ENCODE results near the gene SIGLEC1. TPM values are rescaled to one million over a fixed set of nuclear protein-coding genes. Genes with fewer than 3 reads are reported as not detected.

Gene SIGLEC1
- total and polyA plus RNA-seq, 2 of the 4 experiments (the other 2 are of a cell fraction), result not detected

DNA sequence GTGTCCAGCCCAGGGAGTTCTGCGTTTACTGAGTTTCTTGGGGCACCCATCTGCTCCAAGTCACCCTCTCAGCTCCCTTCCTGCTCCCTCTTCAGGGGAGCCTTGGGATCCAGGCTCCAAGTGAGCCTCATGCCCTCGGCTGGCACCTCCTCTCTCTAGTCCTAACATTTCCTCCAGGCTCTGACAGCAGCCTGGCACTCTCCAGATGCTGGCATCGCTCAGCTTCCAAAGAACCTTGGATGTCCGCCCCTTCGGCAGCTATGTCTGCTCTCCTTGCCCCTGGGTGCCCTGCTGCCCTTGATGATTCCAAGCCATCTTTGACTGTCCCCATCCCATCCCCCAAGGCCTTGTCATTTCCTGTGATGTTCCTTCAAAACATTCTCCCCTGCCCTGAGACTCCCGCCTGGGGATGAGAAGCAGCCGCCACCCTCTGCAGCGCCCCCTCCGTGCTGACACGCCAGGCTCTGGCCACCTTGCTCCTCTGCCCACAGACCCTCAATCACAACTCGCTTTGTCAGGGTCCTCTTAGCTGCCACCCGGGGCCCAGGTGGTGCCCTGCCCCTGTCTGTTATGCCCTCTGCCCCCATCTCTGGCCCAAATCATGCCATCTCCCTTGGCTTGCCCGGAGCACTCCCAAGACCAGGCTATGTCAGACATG lies 42.6 kb downstream of the SIGLEC1 start:
- Histone ChIP-seq H3K27ac (ENCODE audit: insufficient read depth, low read length) (no peak overlapping the region), H2BK15ac (ENCODE audit: low read depth, low read length) (no peak overlapping the region), H3K4me3 (ENCODE audit: insufficient read depth, low read depth, low read length) (no peak overlapping the region), H4K91ac (ENCODE audit: insufficient read depth, low read depth, low read length) (no peak overlapping the region), H2AK5ac (ENCODE audit: low read depth, low read length) (no peak overlapping the region), H3K9ac (ENCODE audit: low read depth, low read length) (no peak overlapping the region), H2BK20ac (ENCODE audit: low read depth, low read length) (no peak overlapping the region), H2AK9ac (replicated peaks; ENCODE audit: low read depth, low read length, poor library complexity) (no peak overlapping the region), H4K5ac (ENCODE audit: low read depth, low read length) (no peak overlapping the region), H3K4me1 (ENCODE audit: control insufficient read depth, insufficient read depth, low read length) (0 out of 2 replicates have a peak, but pooled peaks cover 3% of the 10 kb centered on the region), H3K9me3 (ENCODE audit: control insufficient read depth, insufficient read depth, low read length) (no peaks in the 10 kb centered on the region), H3K36me3 (ENCODE audit: control insufficient read depth, insufficient read depth, low read length) (no peaks in the 10 kb centered on the region), H3K14ac (replicated peaks; ENCODE audit: low read depth, low read length) (no peak overlapping the region), H4K8ac (ENCODE audit: low read depth in 2 of 2, low read length in 2 of 2) (no peak overlapping the region), H2BK5ac (ENCODE audit: low read depth, low read length, poor library complexity, severe bottlenecking) (no peak overlapping the region), H3K4me2 (ENCODE audit: low read depth, low read length) (no peak overlapping the region), H2BK120ac (ENCODE audit: low read depth, low read length) (no peak overlapping the region), H2AFZ (replicated peaks; ENCODE audit: low read length, poor library complexity) (no peak overlapping the region), H3K23ac (ENCODE audit: low read depth, low read length) (no peak overlapping the region), H3K27me3 (ENCODE audit: control insufficient read depth, insufficient read depth, low read length) (peaks cover 43% of the 10 kb centered on the region), H3K9me1 (ENCODE audit: insufficient read depth, low read length) (no peaks in the 10 kb centered on the region), H3K56ac (ENCODE audit: extremely low read depth, insufficient read depth, low read length) (no peak overlapping the region), H3K4ac (ENCODE audit: low read depth, low read length) (no peak overlapping the region), H4K20me1 (ENCODE audit: insufficient read depth, low read length) (no peaks in the 10 kb centered on the region), H3K18ac (ENCODE audit: low read depth, low read length) (no peak overlapping the region), H3K79me1 (ENCODE audit: low read depth in 1 of 2, low read length in 2 of 2) (no peaks in the 10 kb centered on the region)
- DNase-seq (no peak), ATAC-seq (ENCODE audit: low read depth) (no peak)
- intact Hi-C loops (cut with micrococcal nuclease) (loop anchor here (10.0 kb wide), 1 partner anchor 415 kb away; no protein-coding TSS in a partner anchor), in situ Hi-C loops (cut with MboI; ENCODE audit: low sequenced_read_pairs) (no loop called here), dilution Hi-C loops (cut with HindIII; ENCODE audit: low sequenced_read_pairs, unreplicated experiment) (no loop called here)
- 72% methylated on average over 6 of the region's 13 CpGs; no CpG with 5 or more reads in 1 of the 2 experiments for WGBS, 2 experiments (ENCODE audit: extremely low coverage in 2 of 2, insufficient read length in 1 of 2)
- no peak for TF ChIP-seq ELK1 (IDR thresholded peaks at IDR 0.05; ENCODE audit: borderline replicate concordance, low read depth, low read length)
- TF ChIP-seq SMC3 (IDR thresholded peaks at IDR 0.05; ENCODE audit: low read depth, low read length), result no peak
- TF ChIP-seq BHLHE40 (IDR thresholded peaks at IDR 0.05; ENCODE audit: low read depth, low read length), result no peak
- no peak for TF ChIP-seq RCOR1 (IDR thresholded peaks at IDR 0.05; ENCODE audit: insufficient replicate concordance, low read length)
- no peak for TF ChIP-seq MAZ (IDR thresholded peaks at IDR 0.05; ENCODE audit: borderline replicate concordance, low read depth, low read length)
- no peak for TF ChIP-seq MXI1 (IDR thresholded peaks at IDR 0.05; ENCODE audit: borderline replicate concordance, low read depth, low read length)
- TF ChIP-seq MAFK (IDR thresholded peaks at IDR 0.05; ENCODE audit: low read depth, low read length), result no peak
- no peak for TF ChIP-seq RAD21 (IDR thresholded peaks at IDR 0.05; ENCODE audit: low read length)
- TF ChIP-seq CEBPB (IDR thresholded peaks at IDR 0.05; ENCODE audit: low read depth, low read length), result no peak
- no peak for TF ChIP-seq NFE2L2 (IDR thresholded peaks at IDR 0.05; ENCODE audit: low read depth, low read length)
- TF ChIP-seq, protein P1, sequence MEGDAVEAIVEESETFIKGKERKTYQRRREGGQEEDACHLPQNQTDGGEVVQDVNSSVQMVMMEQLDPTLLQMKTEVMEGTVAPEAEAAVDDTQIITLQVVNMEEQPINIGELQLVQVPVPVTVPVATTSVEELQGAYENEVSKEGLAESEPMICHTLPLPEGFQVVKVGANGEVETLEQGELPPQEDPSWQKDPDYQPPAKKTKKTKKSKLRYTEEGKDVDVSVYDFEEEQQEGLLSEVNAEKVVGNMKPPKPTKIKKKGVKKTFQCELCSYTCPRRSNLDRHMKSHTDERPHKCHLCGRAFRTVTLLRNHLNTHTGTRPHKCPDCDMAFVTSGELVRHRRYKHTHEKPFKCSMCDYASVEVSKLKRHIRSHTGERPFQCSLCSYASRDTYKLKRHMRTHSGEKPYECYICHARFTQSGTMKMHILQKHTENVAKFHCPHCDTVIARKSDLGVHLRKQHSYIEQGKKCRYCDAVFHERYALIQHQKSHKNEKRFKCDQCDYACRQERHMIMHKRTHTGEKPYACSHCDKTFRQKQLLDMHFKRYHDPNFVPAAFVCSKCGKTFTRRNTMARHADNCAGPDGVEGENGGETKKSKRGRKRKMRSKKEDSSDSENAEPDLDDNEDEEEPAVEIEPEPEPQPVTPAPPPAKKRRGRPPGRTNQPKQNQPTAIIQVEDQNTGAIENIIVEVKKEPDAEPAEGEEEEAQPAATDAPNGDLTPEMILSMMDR (conservative IDR thresholded peaks at IDR 0.05; ENCODE audit: low read depth, low read length), result no peak
- POLR2A ChIA-PET (ENCODE audit: unreplicated experiment), result no interaction called here
- CTCF ChIA-PET, result interaction anchor here (0.5 kb wide), 1 partner anchor 57 kb away, joined by 3 read pairs; no protein-coding TSS in a partner anchor
- no TSS peak for BruUV-seq (replicated peaks)

Measured in IMR-90 (cell line).